GM19372 (cell line): Measurements from ENCODE around the gene PAK1.

Source experiments
- ATAC-seq: cut with Tn5 transposase; IDR thresholded peaks from one replicate; pipeline ENCODE4 v1.9.1; 2021; ENCODE audit warnings: mild to moderate bottlenecking, low read depth, moderate library complexity; ENCODE audit not compliant: unreplicated experiment

Gene PAK1

GRCh38 chr11:77379934-77380333 is 94.0 kb downstream of the PAK1 start:
- no peak for ATAC-seq

- no peak for ATAC-seq
These were observed 94.6 kb downstream of the PAK1 start for GRCh38 chr11:77379253-77379652.

- no peak for ATAC-seq
These were observed 96.2 kb downstream of the PAK1 start for GRCh38 chr11:77377734-77378133.

- no peak for ATAC-seq
These were observed 98.8 kb downstream of the PAK1 start for GRCh38 chr11:77375107-77375506.

- no peak for ATAC-seq
These were observed 99.3 kb downstream of the PAK1 start for GRCh38 chr11:77374611-77375031.

- no peak for ATAC-seq
These were observed 99.8 kb downstream of the PAK1 start for GRCh38 chr11:77374108-77374507.

GRCh38 chr11:77372726-77373125 is 101.2 kb downstream of the PAK1 start:
- no peak for ATAC-seq

GRCh38 chr11:77371646-77372045 is 102.2 kb downstream of the PAK1 start:
- ATAC-seq = no peak

GRCh38 chr11:77370217-77370616 is 103.7 kb downstream of the PAK1 start:
- no peak for ATAC-seq

- no peak for ATAC-seq
These were observed 112.7 kb downstream of the PAK1 start for GRCh38 chr11:77361184-77361583.

GRCh38 chr11:77359481-77359880 is 114.4 kb downstream of the PAK1 start:
- ATAC-seq = no peak

GRCh38 chr11:77353131-77353530 is 120.8 kb downstream of the PAK1 start:
- ATAC-seq = no peak

- ATAC-seq = no peak
These were observed 122.5 kb downstream of the PAK1 start for GRCh38 chr11:77351281-77351886.

- ATAC-seq = no peak
These were observed 125.9 kb downstream of the PAK1 start for GRCh38 chr11:77347948-77348347.

- ATAC-seq = no peak
These were observed 126.8 kb downstream of the PAK1 start for GRCh38 chr11:77346906-77347603.

GRCh38 chr11:77345621-77346020 is 128.3 kb downstream of the PAK1 start:
- ATAC-seq = no peak

GRCh38 chr11:77340501-77340900 is 133.4 kb downstream of the PAK1 start:
- ATAC-seq = no peak

- no peak for ATAC-seq
These were observed 141.6 kb downstream of the PAK1 start for GRCh38 chr11:77332259-77332658.

- ATAC-seq = no peak
These were observed 148.7 kb downstream of the PAK1 start for GRCh38 chr11:77325159-77325558.

- ATAC-seq = no peak
These were observed 149.4 kb downstream of the PAK1 start for GRCh38 chr11:77324508-77324907.

- ATAC-seq = no peak
These were observed 150.8 kb downstream of the PAK1 start for GRCh38 chr11:77322926-77323590.

- ATAC-seq = no peak
These were observed 151.4 kb downstream of the PAK1 start for GRCh38 chr11:77322506-77322905.
